DMS114 treated with DMSO at 0.1 percent for 48 hours (cell line): ENCODE measurements around the gene MKNK1.

Experiments
- DNase-seq: peaks from one replicate; lab custom pipeline; 2025; ENCODE audit not compliant: unreplicated experiment; lab: John Stamatoyannopoulos, UW

MKNK1 gene

GRCh38 chr1:46568461-46568891 is 35.6 kb downstream of the MKNK1 start:
- DNase-seq = no peak

GRCh38 chr1:46563341-46563740 is 40.7 kb downstream of the MKNK1 start:
- DNase-seq = no peak

DNA sequence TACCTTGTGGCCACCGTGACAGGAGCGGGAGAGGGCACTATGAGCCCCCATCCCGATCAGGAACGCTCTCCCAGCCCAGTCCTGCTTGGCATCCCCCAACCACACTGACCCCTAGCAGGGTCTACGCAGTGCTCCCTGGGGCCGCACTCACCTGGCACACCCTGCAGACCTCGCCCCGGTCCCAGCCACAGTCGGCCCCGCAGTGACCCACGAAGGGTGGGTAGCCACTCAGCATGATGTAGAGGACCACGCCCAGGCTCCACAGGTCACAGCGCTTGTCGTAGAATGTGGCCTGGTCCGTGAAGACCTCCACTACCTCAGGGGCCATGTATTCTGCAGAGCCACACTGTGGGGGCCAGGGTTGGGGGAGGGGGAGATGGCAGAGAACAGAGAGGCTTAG is 41.6 kb downstream of the MKNK1 start:
- no peak for DNase-seq

GRCh38 chr1:46558966-46559365 is 45.1 kb downstream of the MKNK1 start:
- no peak for DNase-seq

DNA sequence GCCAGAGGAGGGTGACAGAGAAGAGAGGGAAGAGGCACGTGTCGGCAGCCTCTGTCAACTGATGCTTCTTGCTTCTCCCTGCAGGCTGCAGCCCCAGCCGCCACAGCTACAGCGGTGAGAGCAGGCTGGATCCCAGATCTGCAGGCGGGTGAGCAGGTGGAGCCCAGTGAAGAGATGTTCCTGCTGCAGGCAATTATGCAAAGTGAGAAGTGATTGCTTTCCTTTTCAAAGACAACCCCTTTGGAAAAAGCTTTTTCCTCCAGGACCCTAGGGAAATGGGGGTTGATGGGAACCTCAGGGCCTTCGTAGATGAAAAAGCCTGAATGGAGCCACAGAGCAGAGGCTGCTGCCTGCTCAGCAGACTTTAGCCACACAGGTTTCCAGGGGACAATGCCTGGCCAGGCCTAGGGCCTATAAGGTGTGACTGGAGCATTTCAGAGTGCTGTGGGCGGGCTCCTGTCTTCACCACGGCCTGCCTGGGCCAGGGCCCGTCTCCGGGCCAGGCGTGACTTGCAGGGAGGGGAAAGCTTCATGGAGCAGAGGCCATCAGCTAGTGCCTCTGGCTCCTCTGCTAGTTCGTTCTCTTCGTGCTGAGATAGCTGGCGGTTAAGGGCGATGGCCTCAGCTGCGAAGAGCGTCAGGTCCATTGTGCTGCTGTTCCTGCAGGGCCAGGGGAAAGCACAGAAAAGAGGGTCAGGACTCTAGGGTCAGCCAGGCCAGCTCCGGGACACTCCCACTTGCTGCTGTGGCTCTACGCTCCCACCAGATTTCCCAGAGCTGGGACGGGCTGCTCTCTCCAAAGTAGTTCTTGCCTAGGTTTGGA is 45.7 kb downstream of the MKNK1 start:
- no peak for DNase-seq

GRCh38 chr1:46557403-46557802 is 46.7 kb downstream of the MKNK1 start:
- DNase-seq = no peak

GRCh38 chr1:46556822-46557221 is 47.2 kb downstream of the MKNK1 start:
- DNase-seq = no peak

DNA sequence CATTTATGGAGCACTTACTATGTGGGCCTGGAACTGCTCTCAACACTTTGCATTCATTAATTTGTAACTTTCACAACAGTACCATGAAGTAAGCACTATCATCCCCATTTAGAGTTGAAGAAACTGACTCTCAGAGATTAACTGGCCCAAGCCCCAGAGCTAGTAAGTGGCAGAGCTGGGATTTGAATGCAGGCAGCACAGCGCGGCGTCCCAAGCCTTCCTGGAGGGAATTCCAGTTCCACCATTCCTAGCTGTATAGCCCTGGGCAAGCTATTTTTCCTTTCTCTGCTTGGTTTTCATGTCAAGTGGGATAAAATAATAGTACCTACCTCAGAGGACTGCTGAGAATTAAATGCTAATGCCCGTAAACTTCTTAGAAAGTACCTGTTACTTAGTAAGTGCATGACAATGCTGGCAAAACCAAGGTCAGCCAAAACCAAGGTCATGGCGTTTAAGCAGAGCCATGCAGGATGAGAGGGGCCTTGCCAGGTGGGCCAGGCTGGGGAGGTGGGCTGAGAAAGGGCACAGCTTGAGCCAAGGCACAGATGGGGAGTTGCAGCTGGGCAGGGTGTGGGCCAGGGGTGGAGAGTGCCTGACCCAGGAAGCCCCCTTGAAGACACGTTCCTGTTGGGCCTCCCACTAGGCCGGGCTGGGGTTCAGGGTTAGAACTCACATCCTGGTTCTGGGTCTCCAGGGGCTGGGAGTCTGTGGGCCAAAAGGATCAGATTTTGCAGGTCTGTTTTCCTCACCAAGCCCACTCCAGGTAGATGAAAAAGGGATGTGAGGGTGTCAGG is 48.0 kb downstream of the MKNK1 start:
- no peak for DNase-seq

GRCh38 chr1:46554597-46555381 is 49.3 kb downstream of the MKNK1 start:
- no peak for DNase-seq

DNA sequence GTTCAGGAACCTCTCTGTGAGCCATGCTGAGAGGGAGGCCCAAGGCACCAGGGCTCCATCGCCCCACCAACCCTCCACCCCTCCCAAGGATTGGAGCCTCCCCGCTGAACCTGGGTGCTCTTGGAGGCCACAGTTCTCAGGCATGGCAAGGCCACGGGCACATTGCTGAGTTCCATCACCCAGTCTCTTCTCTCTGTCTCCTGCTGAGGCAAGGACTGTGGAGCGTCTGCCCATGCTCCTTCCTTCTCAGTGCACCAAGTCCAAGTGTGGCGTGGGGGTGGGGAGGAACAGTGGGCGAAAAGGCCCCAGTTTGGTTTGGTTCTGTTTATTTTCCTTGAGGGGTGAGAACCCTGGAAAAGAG is 49.9 kb downstream of the MKNK1 start:
- no peak for DNase-seq

- DNase-seq = no peak
These were observed 50.6 kb downstream of the MKNK1 start for GRCh38 chr1:46553506-46553905.

GRCh38 chr1:46552357-46553237 is 51.5 kb downstream of the MKNK1 start:
- DNase-seq = no peak

- DNase-seq = no peak
These were observed 52.4 kb downstream of the MKNK1 start, which contains the start of gene KNCN for GRCh38 chr1:46551597-46552095. TSS of gene KNCN (minus strand) at chr1:46551647. CDS start at chr1:46551215, 432 bp downstream.

- DNase-seq = no peak
These were observed 53.3 kb downstream of the MKNK1 start for GRCh38 chr1:46550751-46551231.

- no peak for DNase-seq
These were observed 54.1 kb downstream of the MKNK1 start for GRCh38 chr1:46549697-46550681.

GRCh38 chr1:46547481-46548383 is 56.3 kb downstream of the MKNK1 start:
- DNase-seq = peak; percentile 75

DNA sequence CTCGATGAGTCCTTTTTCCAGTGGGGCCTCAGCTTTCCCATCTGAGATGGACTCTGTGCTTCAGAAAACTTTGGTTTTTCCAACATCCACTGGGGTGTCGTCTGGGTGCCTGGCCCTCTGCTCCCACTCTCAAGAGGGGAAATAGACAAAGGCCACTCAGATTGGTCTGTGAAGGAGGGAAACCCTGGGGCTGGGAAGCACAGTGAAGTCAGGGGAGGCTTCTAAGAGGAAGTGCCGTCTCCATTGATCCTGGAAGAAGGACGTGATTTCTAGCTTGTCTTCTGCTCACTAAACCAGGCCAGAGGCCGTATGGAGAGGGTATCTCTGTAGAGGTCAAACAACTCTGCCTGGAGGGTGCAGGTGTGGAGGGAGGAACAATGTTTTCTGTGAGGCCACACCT is 57.9 kb downstream of the MKNK1 start:
- no peak for DNase-seq

- no peak for DNase-seq
These were observed 58.3 kb downstream of the MKNK1 start for GRCh38 chr1:46545784-46546183.
